K562 (cell line): ENCODE results near the gene EFCAB7. TPM values are rescaled to one million over a fixed set of nuclear protein-coding genes. Genes with fewer than 3 reads are reported as not detected.

Experiments used
- GTF2F1 ChIP-seq: IDR thresholded peaks from 2 replicates; pipeline ENCODE4 v1.6.1; 2011; ENCODE audit warnings: low read depth, low read length, improper control_type of control experiment
- IRF9 ChIP-seq: fragments of 450-650 bp; IDR thresholded peaks from 2 replicates; pipeline ENCODE4 v1.6.1; 2016; ENCODE audit warnings: missing biosample characterization, missing genetic modification characterization
- KDM4B ChIP-seq, 2 experiments: fragments of 450-650 bp in 1 of 2; sonication (generic) in 1 of 2; IDR thresholded peaks; 2 replicates each; pipeline ENCODE4 v1.6.1; 2016 to 2017; ENCODE audit warnings: borderline replicate concordance in 2 of 2, antibody characterized with exemption in 1 of 2, low read depth in 1 of 2, mild to moderate bottlenecking in 1 of 2
- LCOR ChIP-seq: sonication (generic); formaldehyde crosslinking; IDR thresholded peaks from 2 replicates; pipeline ENCODE4 v1.8.0; 2022; ENCODE audit warnings: mild to moderate bottlenecking, missing genetic modification reagents
- MCM3 ChIP-seq: fragments of 450-650 bp; IDR thresholded peaks from 2 replicates; pipeline ENCODE4 v1.6.1; 2016
- NBN ChIP-seq: fragments of 450-650 bp; IDR thresholded peaks from 2 replicates; pipeline ENCODE4 v1.6.1; 2016; ENCODE audit warnings: low read depth, mild to moderate bottlenecking
- NFIC ChIP-seq: fragments of 450-650 bp; IDR thresholded peaks from 2 replicates; pipeline ENCODE4 v1.6.1; 2017; ENCODE audit warnings: mild to moderate bottlenecking, inconsistent platforms
- NR4A1 ChIP-seq, 2 experiments: fragments of 250-450 bp in 1 of 2; fragments of 450-650 bp in 1 of 2; sonication (Bioruptor Pico) in 1 of 2; IDR thresholded peaks; 2 replicates each; pipeline versions ENCODE4 v1.4.0 to v1.6.1; 2016 to 2020; ENCODE audit warnings: mild to moderate bottlenecking in 2 of 2, missing compliant biosample characterization in 1 of 2, missing genetic modification characterization in 1 of 2, moderate library complexity in 1 of 2
- PHB2 ChIP-seq: fragments of 450-650 bp; IDR thresholded peaks from 2 replicates; pipeline ENCODE4 v1.6.1; 2017; ENCODE audit warnings: low read depth
- PTBP1 ChIP-seq: fragments of 200-400 bp; formaldehyde crosslinking; IDR thresholded peaks from 2 replicates; pipeline ENCODE4 v1.6.1; 2017; ENCODE audit warnings: low read depth, low read length
- SLC30A9 ChIP-seq: fragments of 250-450 bp; sonication (Bioruptor Pico); IDR thresholded peaks from 2 replicates; pipeline ENCODE4 v1.8.0; 2022; ENCODE audit warnings: mild to moderate bottlenecking, moderate library complexity
- SRSF1 ChIP-seq: fragments of 200-400 bp; formaldehyde crosslinking; IDR thresholded peaks from 2 replicates; pipeline ENCODE4 v1.6.1; 2017; ENCODE audit warnings: mild to moderate bottlenecking, low read depth, low read length, moderate library complexity
- SRSF7 ChIP-seq: fragments of 200-400 bp; formaldehyde crosslinking; optimal IDR thresholded peaks from 2 replicates; pipeline ENCODE3; 2017; ENCODE audit warnings: mild to moderate bottlenecking, low read depth, low read length
- TARDBP ChIP-seq: fragments of 450-650 bp; IDR thresholded peaks from 2 replicates; pipeline ENCODE4 v1.6.1; 2016
- TGIF2 ChIP-seq: sonication (generic); formaldehyde crosslinking; IDR thresholded peaks from 2 replicates; pipeline ENCODE4 v1.8.1; 2022; ENCODE audit warnings: mild to moderate bottlenecking, missing genetic modification reagents, moderate library complexity
- USF1 ChIP-seq: sonication (generic); formaldehyde crosslinking; IDR thresholded peaks from 2 replicates; pipeline ENCODE4 v1.9.0; 2022; ENCODE audit warnings: mild to moderate bottlenecking, missing genetic modification reagents
- ZC3H11A ChIP-seq: IDR thresholded peaks from 2 replicates; pipeline ENCODE4 v1.6.1; 2012; ENCODE audit warnings: low read depth, low read length, improper control_type of control experiment
- ZC3H8 ChIP-seq: fragments of 450-650 bp; IDR thresholded peaks from 2 replicates; pipeline ENCODE4 v1.6.1; 2017
- ZEB2 ChIP-seq: fragments of 450-650 bp; IDR thresholded peaks from 2 replicates; pipeline ENCODE4 v1.6.1; 2016
- ZFP36 ChIP-seq: fragments of 150-350 bp; IDR thresholded peaks from 2 replicates; pipeline ENCODE4 v1.6.1; 2018; ENCODE audit warnings: low read length, low read depth; ENCODE audit not compliant: partially characterized antibody
- ZNF143 ChIP-seq: sonication (generic); formaldehyde crosslinking; IDR thresholded peaks from 2 replicates; pipeline ENCODE4 v1.9.0; 2022; ENCODE audit warnings: mild to moderate bottlenecking, missing genetic modification reagents
- ZSCAN32 ChIP-seq: fragments of 450-650 bp; formaldehyde crosslinking; IDR thresholded peaks from 2 replicates; pipeline ENCODE4 v1.4.0; 2020; ENCODE audit warnings: mild to moderate bottlenecking, moderate library complexity
- polyA plus RNA-seq, 8 experiments: library from polyadenylated mRNA; depleted of rRNA in 4 of 8; stranded (reverse) in 5 of 8; unstranded in 3 of 8; fragments of >200 nt; fragmentation: Nextera tagmentation in 2 of 8; fragmentation: Illumina TruSeq in 1 of 8; extraction: Ambion mirVana in 2 of 8; extraction: Trizol in 1 of 8; gene quantifications; 2 replicates each; pipeline versions ENCODE4 v1.2.1 to v1.2.3, GENCODE V29; 2011 to 2014; ENCODE audit warnings: inconsistent platforms in 1 of 8, missing spikeins in 1 of 8
- total RNA-seq, 7 experiments: library from RNA; depleted of rRNA in 6 of 7; stranded (reverse); fragments of >200 nt in 6 of 7; fragmentation: Illumina TruSeq in 2 of 7; extraction: Trizol in 2 of 7; gene quantifications; 2 replicates each; pipeline versions ENCODE4 v1.2.1 to v1.2.3, GENCODE V29; 2011 to 2021; ENCODE audit warnings: low replicate concordance in 1 of 7
- TF ChIP-seq, protein P1 (sequence below): fragments of 250-450 bp; sonication (Bioruptor Pico); IDR thresholded peaks from 2 replicates; pipeline ENCODE4 v1.9.0; 2021; ENCODE audit warnings: mild to moderate bottlenecking
- TF ChIP-seq, protein P2 (sequence below): fragments of 250-450 bp; sonication (Bioruptor Pico); IDR thresholded peaks from 2 replicates; pipeline ENCODE4 v1.4.0; 2020; ENCODE audit warnings: mild to moderate bottlenecking, moderate library complexity

The EFCAB7 gene
- total and polyA plus RNA-seq, 9 of the 15 experiments (the other 6 are each of a cell fraction or from before 2014, with no cell fraction given): 3.2 to 7.6 (median 5.7) TPM

GRCh38 chr1:63522891-63523728, at the start of gene EFCAB7, which contains the start of gene ITGB3BP (continued):
- 0 out of 2 replicates have a peak, but pooled peaks have one; percentile 73 for TF ChIP-seq GTF2F1
- TF ChIP-seq IRF9: 0 out of 2 replicates have a peak, but pooled peaks have one; percentile 11
- 0 out of 2 replicates have a peak, but pooled peaks have one; percentile 58 for TF ChIP-seq PTBP1
- TF ChIP-seq ZSCAN32 (CRISPR knock-in tag): no peak
- no peak for TF ChIP-seq ZC3H11A
- peak; percentile 85 for TF ChIP-seq ZFP36
- TF ChIP-seq ZEB2: peak; percentile 100
- TF ChIP-seq SRSF1: no peak
- TF ChIP-seq NFIC: peak; percentile 61
- TF ChIP-seq, protein P1, sequence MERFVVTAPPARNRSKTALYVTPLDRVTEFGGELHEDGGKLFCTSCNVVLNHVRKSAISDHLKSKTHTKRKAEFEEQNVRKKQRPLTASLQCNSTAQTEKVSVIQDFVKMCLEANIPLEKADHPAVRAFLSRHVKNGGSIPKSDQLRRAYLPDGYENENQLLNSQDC (CRISPR knock-in tag): peak; percentile 36; the same call in 1 of the 2 replicates
- no peak for TF ChIP-seq USF1
- 0 out of 2 replicates have a peak, but pooled peaks have one; percentile 61 for TF ChIP-seq NR4A1 (CRISPR knock-in tag; IDR thresholded peaks at IDR 0.05)
- peak; percentile 83; the same call in 1 of the 2 replicates for TF ChIP-seq NR4A1 (tag; IDR thresholded peaks at IDR 0.05)
- TF ChIP-seq ZC3H8: peak; percentile 92; the same call in 1 of the 2 replicates
- TF ChIP-seq ZNF143 (CRISPR knock-in tag): peak; percentile 33; the same call in 1 of the 2 replicates
- TF ChIP-seq TGIF2 (CRISPR knock-in tag): peak; percentile 44; the same call in 1 of the 2 replicates
- TF ChIP-seq PHB2: no peak
- no peak for TF ChIP-seq SRSF7
- TF ChIP-seq KDM4B (IDR thresholded peaks at IDR 0.05; ENCODE audit: borderline replicate concordance in 2 of 2, low read depth in 1 of 2): peak in 1 of 2 experiments; percentile 84; a peak in 1 of 4 replicates
- peak; percentile 92; the same call in 1 of the 2 replicates for TF ChIP-seq NBN
- TF ChIP-seq SLC30A9 (CRISPR knock-in tag): no peak
- TF ChIP-seq LCOR (CRISPR knock-in tag): peak; percentile 86
- no peak for TF ChIP-seq MCM3
- peak; percentile 93 for TF ChIP-seq TARDBP
- TF ChIP-seq, protein P2, sequence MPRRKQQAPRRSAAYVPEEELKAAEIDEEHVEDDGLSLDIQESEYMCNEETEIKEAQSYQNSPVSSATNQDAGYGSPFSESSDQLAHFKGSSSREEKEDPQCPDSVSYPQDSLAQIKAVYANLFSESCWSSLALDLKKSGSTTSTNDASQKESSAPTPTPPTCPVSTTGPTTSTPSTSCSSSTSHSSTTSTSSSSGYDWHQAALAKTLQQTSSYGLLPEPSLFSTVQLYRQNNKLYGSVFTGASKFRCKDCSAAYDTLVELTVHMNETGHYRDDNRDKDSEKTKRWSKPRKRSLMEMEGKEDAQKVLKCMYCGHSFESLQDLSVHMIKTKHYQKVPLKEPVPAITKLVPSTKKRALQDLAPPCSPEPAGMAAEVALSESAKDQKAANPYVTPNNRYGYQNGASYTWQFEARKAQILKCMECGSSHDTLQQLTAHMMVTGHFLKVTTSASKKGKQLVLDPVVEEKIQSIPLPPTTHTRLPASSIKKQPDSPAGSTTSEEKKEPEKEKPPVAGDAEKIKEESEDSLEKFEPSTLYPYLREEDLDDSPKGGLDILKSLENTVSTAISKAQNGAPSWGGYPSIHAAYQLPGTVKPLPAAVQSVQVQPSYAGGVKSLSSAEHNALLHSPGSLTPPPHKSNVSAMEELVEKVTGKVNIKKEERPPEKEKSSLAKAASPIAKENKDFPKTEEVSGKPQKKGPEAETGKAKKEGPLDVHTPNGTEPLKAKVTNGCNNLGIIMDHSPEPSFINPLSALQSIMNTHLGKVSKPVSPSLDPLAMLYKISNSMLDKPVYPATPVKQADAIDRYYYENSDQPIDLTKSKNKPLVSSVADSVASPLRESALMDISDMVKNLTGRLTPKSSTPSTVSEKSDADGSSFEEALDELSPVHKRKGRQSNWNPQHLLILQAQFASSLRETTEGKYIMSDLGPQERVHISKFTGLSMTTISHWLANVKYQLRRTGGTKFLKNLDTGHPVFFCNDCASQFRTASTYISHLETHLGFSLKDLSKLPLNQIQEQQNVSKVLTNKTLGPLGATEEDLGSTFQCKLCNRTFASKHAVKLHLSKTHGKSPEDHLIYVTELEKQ: no peak
